Measurements from ENCODE around the gene TTBK1.

TTBK1 gene

GRCh38 chr6:43311666-43312065 lies 68.4 kb downstream of the TTBK1 start:
- Histone ChIP-seq H3K27ac (ENCODE audit: low read depth in 2 of 2, low read length in 2 of 2) (no peak overlapping the region), H3K36me3 (ENCODE audit: control insufficient read depth in 2 of 2, insufficient read depth in 2 of 2, low read length in 2 of 2) (no peaks in the 10 kb centered on the region), H3K27me3 (ENCODE audit: control insufficient read depth in 2 of 2, insufficient read depth in 2 of 2, low read length in 2 of 2) (peaks cover 0 to 3% of the 10 kb centered on the region in 2 donors), H3K4me3 (ENCODE audit: low read length in 2 of 2) (no peak overlapping the region), H3K9ac (ENCODE audit: low read depth in 1 of 2, low read length in 2 of 2) (no peak overlapping the region), H3K9me3 (ENCODE audit: control insufficient read depth in 2 of 2, low read length in 2 of 2) (no peaks in the 10 kb centered on the region), H3K4me1 (ENCODE audit: control insufficient read depth in 2 of 2, insufficient read depth in 2 of 2, low read length in 2 of 2) (peaks cover 4 to 7% of the 10 kb centered on the region in 2 donors)

DNA sequence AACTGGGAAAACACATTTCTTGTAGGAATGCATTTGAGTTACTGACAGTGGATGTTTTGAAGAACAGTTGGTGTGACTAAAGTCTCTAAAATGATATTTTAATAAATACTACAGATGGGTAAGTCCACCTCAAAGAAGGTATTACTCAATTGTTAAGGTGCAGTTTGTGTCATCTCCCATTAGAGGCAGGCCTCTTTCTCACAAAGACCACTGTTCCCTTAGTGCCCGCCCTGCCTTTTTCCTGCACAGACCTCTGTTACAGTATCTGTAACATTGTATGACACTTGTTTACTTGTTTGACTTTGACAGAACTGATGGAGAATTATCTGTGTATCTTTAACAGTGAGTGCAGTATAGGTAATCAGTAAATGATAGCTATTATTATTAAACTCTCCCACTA lies 70.5 kb downstream of the TTBK1 start:
- no peak overlapping the region for H3K4me3 ChIP-seq (ENCODE audit: low read length in 2 of 2)
- no peaks in the 10 kb centered on the region for H3K36me3 ChIP-seq (ENCODE audit: control insufficient read depth in 2 of 2, insufficient read depth in 2 of 2, low read length in 2 of 2)
- H3K27me3 ChIP-seq (ENCODE audit: control insufficient read depth in 2 of 2, insufficient read depth in 2 of 2, low read length in 2 of 2): no peaks in the 10 kb centered on the region
- H3K9ac ChIP-seq (ENCODE audit: low read depth in 1 of 2, low read length in 2 of 2): no peak overlapping the region
- H3K9me3 ChIP-seq (ENCODE audit: control insufficient read depth in 2 of 2, low read length in 2 of 2): no peaks in the 10 kb centered on the region
- H3K4me1 ChIP-seq (ENCODE audit: control insufficient read depth in 2 of 2, insufficient read depth in 2 of 2, low read length in 2 of 2): peaks cover 0 to 8% of the 10 kb centered on the region in 2 donors
- H3K27ac ChIP-seq (ENCODE audit: low read depth in 2 of 2, low read length in 2 of 2): no peak overlapping the region

- Histone ChIP-seq H3K9me3 (ENCODE audit: control insufficient read depth in 2 of 2, low read length in 2 of 2) (no peaks in the 10 kb centered on the region), H3K9ac (ENCODE audit: low read depth in 1 of 2, low read length in 2 of 2) (no peak overlapping the region), H3K4me1 (ENCODE audit: control insufficient read depth in 2 of 2, insufficient read depth in 2 of 2, low read length in 2 of 2) (peaks cover 0 to 8% of the 10 kb centered on the region in 2 donors), H3K27me3 (ENCODE audit: control insufficient read depth in 2 of 2, insufficient read depth in 2 of 2, low read length in 2 of 2) (no peaks in the 10 kb centered on the region), H3K4me3 (ENCODE audit: low read length in 2 of 2) (no peak overlapping the region), H3K36me3 (ENCODE audit: control insufficient read depth in 2 of 2, insufficient read depth in 2 of 2, low read length in 2 of 2) (no peaks in the 10 kb centered on the region), H3K27ac (ENCODE audit: low read depth in 2 of 2, low read length in 2 of 2) (no peak overlapping the region)
Observed at GRCh38 chr6:43318011-43318410, 74.7 kb downstream of the TTBK1 start.

GRCh38 chr6:43325876-43326275 lies 82.6 kb downstream of the TTBK1 start:
- Histone ChIP-seq H3K27me3 (ENCODE audit: control insufficient read depth in 2 of 2, insufficient read depth in 2 of 2, low read length in 2 of 2) (no peaks in the 10 kb centered on the region), H3K36me3 (ENCODE audit: control insufficient read depth in 2 of 2, insufficient read depth in 2 of 2, low read length in 2 of 2) (no peaks in the 10 kb centered on the region), H3K27ac (ENCODE audit: low read depth in 2 of 2, low read length in 2 of 2) (no peak overlapping the region)

GRCh38 chr6:43328528-43328927 lies 85.2 kb downstream of the TTBK1 start:
- no peak overlapping the region for H3K27ac ChIP-seq (ENCODE audit: low read depth in 2 of 2, low read length in 2 of 2)
- no peaks in the 10 kb centered on the region for H3K4me1 ChIP-seq (ENCODE audit: control insufficient read depth in 2 of 2, insufficient read depth in 2 of 2, low read length in 2 of 2)
- no peak overlapping the region for H3K9ac ChIP-seq (ENCODE audit: low read depth in 1 of 2, low read length in 2 of 2)
- H3K9me3 ChIP-seq (ENCODE audit: control insufficient read depth in 2 of 2, low read length in 2 of 2): no peaks in the 10 kb centered on the region
- no peaks in the 10 kb centered on the region for H3K27me3 ChIP-seq (ENCODE audit: control insufficient read depth in 2 of 2, insufficient read depth in 2 of 2, low read length in 2 of 2)
- H3K36me3 ChIP-seq (ENCODE audit: control insufficient read depth in 2 of 2, insufficient read depth in 2 of 2, low read length in 2 of 2): no peaks in the 10 kb centered on the region
- no peak overlapping the region for H3K4me3 ChIP-seq (ENCODE audit: low read length in 2 of 2)

More at GRCh38 chr6:43325876-43326275, 82.6 kb downstream of the TTBK1 start:
- H3K9me3 ChIP-seq (ENCODE audit: control insufficient read depth in 2 of 2, low read length in 2 of 2): no peaks in the 10 kb centered on the region
- H3K4me3 ChIP-seq (ENCODE audit: low read length in 2 of 2): no peak overlapping the region
- H3K4me1 ChIP-seq (ENCODE audit: control insufficient read depth in 2 of 2, insufficient read depth in 2 of 2, low read length in 2 of 2): no peaks in the 10 kb centered on the region
- H3K9ac ChIP-seq (ENCODE audit: low read depth in 1 of 2, low read length in 2 of 2): no peak overlapping the region

DNA sequence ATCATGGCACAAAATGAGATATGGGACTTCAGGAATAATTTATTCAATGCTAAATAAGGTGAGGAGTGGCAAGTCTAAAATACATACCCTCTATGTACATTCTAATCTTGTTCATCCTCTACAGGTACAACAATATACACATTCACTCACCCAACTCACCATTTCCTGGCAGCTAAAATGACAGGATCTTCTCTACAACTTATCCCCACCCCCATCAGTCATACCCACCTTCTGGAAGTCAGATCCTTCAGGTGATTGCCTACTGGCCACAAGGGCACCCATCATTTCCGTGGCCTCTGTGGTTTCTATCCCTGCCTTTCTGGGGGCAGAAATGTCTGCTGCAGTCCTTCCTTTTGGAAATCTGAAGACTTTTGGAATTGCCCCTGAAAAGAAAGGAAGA lies 88.2 kb downstream of the TTBK1 start:
- H3K4me3 ChIP-seq (ENCODE audit: low read length in 2 of 2): no peak overlapping the region
- peaks cover 5 to 22% of the 10 kb centered on the region in 2 donors for H3K4me1 ChIP-seq (ENCODE audit: control insufficient read depth in 2 of 2, insufficient read depth in 2 of 2, low read length in 2 of 2)
- H3K27ac ChIP-seq (ENCODE audit: low read depth in 2 of 2, low read length in 2 of 2): no peak overlapping the region
- no peaks in the 10 kb centered on the region for H3K9me3 ChIP-seq (ENCODE audit: control insufficient read depth in 2 of 2, low read length in 2 of 2)
- H3K27me3 ChIP-seq (ENCODE audit: control insufficient read depth in 2 of 2, insufficient read depth in 2 of 2, low read length in 2 of 2): no peaks in the 10 kb centered on the region
- H3K9ac ChIP-seq (ENCODE audit: low read depth in 1 of 2, low read length in 2 of 2): no peak overlapping the region
- peaks cover 0 to under 1% of the 10 kb centered on the region in 2 donors for H3K36me3 ChIP-seq (ENCODE audit: control insufficient read depth in 2 of 2, insufficient read depth in 2 of 2, low read length in 2 of 2)

DNA sequence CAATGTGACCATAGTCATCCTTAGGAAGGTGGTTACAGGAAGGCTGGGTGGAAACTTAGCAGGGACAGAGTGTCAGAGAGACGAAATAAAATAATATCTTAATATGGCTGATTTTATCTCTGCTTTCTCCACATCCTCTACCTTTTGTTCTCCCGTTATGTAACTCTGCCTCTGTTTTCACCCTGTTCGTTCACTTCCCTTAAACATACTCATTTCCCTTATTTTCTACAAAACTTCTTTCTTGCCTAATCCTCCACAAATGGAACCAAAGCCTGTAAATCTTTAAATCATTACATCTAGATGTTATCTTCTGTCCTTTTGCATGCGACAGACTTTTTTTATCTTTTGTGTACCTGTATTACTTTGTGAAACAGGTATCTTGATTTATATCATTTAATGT lies 88.6 kb downstream of the TTBK1 start:
- Histone ChIP-seq H3K4me1 (ENCODE audit: control insufficient read depth in 2 of 2, insufficient read depth in 2 of 2, low read length in 2 of 2) (peaks cover 5 to 23% of the 10 kb centered on the region in 2 donors), H3K27ac (ENCODE audit: low read depth in 2 of 2, low read length in 2 of 2) (no peak overlapping the region), H3K27me3 (ENCODE audit: control insufficient read depth in 2 of 2, insufficient read depth in 2 of 2, low read length in 2 of 2) (no peaks in the 10 kb centered on the region), H3K9me3 (ENCODE audit: control insufficient read depth in 2 of 2, low read length in 2 of 2) (no peaks in the 10 kb centered on the region), H3K4me3 (ENCODE audit: low read length in 2 of 2) (no peak overlapping the region), H3K36me3 (ENCODE audit: control insufficient read depth in 2 of 2, insufficient read depth in 2 of 2, low read length in 2 of 2) (peaks cover 0 to 2% of the 10 kb centered on the region in 2 donors), H3K9ac (ENCODE audit: low read depth in 1 of 2, low read length in 2 of 2) (no peak overlapping the region)

- Histone ChIP-seq H3K36me3 (ENCODE audit: control insufficient read depth in 2 of 2, insufficient read depth in 2 of 2, low read length in 2 of 2) (peaks cover 13 to 19% of the 10 kb centered on the region in 2 donors), H3K27ac (ENCODE audit: low read depth in 2 of 2, low read length in 2 of 2) (peak overlapping the region; percentile 27 to 49), H3K4me1 (ENCODE audit: control insufficient read depth in 2 of 2, insufficient read depth in 2 of 2, low read length in 2 of 2) (peaks cover 5 to 23% of the 10 kb centered on the region in 2 donors), H3K27me3 (ENCODE audit: control insufficient read depth in 2 of 2, insufficient read depth in 2 of 2, low read length in 2 of 2) (no peaks in the 10 kb centered on the region), H3K4me3 (ENCODE audit: low read length in 2 of 2) (no peak overlapping the region), H3K9ac (ENCODE audit: low read depth in 1 of 2, low read length in 2 of 2) (no peak overlapping the region), H3K9me3 (ENCODE audit: control insufficient read depth in 2 of 2, low read length in 2 of 2) (no peaks in the 10 kb centered on the region)
Observed at GRCh38 chr6:43334466-43335095, 91.3 kb downstream of the TTBK1 start.

DNA sequence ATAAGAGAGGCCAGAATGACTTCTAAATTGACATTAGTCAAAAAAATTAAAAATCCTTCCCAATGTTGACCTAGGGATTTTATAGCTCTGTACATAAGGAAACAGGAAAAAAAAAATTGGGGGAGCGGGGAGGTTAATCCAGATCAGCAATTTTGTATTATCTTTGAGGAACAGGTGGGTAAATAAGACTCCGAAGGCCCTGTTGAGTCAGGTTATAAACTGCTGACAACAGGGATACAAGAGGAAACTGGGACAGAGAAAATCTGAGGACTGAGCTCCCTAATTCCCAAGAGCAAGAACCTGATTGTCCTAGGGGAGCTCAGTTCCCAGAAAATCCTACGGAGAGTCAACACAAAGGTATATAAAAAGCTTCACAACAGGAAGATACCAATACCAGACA lies 92.2 kb downstream of the TTBK1 start:
- Histone ChIP-seq H3K27me3 (ENCODE audit: control insufficient read depth in 2 of 2, insufficient read depth in 2 of 2, low read length in 2 of 2) (no peaks in the 10 kb centered on the region), H3K27ac (ENCODE audit: low read depth in 2 of 2, low read length in 2 of 2) (peak overlapping the region; percentile 49 to 54), H3K36me3 (ENCODE audit: control insufficient read depth in 2 of 2, insufficient read depth in 2 of 2, low read length in 2 of 2) (peaks cover 19 to 28% of the 10 kb centered on the region in 2 donors), H3K9me3 (ENCODE audit: control insufficient read depth in 2 of 2, low read length in 2 of 2) (no peaks in the 10 kb centered on the region), H3K4me1 (ENCODE audit: control insufficient read depth in 2 of 2, insufficient read depth in 2 of 2, low read length in 2 of 2) (peaks cover 5 to 23% of the 10 kb centered on the region in 2 donors), H3K9ac (ENCODE audit: low read depth in 1 of 2, low read length in 2 of 2) (peak overlapping the region in 1 of 2 donors; percentile 1), H3K4me3 (ENCODE audit: low read length in 2 of 2) (no peak overlapping the region)

- Histone ChIP-seq H3K27ac (ENCODE audit: low read depth in 2 of 2, low read length in 2 of 2) (no peak overlapping the region), H3K4me3 (ENCODE audit: low read length in 2 of 2) (no peak overlapping the region), H3K36me3 (ENCODE audit: control insufficient read depth in 2 of 2, insufficient read depth in 2 of 2, low read length in 2 of 2) (peaks cover 19 to 33% of the 10 kb centered on the region in 2 donors), H3K27me3 (ENCODE audit: control insufficient read depth in 2 of 2, insufficient read depth in 2 of 2, low read length in 2 of 2) (no peaks in the 10 kb centered on the region), H3K4me1 (ENCODE audit: control insufficient read depth in 2 of 2, insufficient read depth in 2 of 2, low read length in 2 of 2) (peaks cover 5 to 23% of the 10 kb centered on the region in 2 donors), H3K9me3 (ENCODE audit: control insufficient read depth in 2 of 2, low read length in 2 of 2) (no peaks in the 10 kb centered on the region), H3K9ac (ENCODE audit: low read depth in 1 of 2, low read length in 2 of 2) (no peak overlapping the region)
Observed at GRCh38 chr6:43336382-43336781, 93.1 kb downstream of the TTBK1 start.

All from mucosa of rectum (tissue), 2 donors.